ENCODE measurements around the gene OLFML1.

OLFML1 gene

DNA sequence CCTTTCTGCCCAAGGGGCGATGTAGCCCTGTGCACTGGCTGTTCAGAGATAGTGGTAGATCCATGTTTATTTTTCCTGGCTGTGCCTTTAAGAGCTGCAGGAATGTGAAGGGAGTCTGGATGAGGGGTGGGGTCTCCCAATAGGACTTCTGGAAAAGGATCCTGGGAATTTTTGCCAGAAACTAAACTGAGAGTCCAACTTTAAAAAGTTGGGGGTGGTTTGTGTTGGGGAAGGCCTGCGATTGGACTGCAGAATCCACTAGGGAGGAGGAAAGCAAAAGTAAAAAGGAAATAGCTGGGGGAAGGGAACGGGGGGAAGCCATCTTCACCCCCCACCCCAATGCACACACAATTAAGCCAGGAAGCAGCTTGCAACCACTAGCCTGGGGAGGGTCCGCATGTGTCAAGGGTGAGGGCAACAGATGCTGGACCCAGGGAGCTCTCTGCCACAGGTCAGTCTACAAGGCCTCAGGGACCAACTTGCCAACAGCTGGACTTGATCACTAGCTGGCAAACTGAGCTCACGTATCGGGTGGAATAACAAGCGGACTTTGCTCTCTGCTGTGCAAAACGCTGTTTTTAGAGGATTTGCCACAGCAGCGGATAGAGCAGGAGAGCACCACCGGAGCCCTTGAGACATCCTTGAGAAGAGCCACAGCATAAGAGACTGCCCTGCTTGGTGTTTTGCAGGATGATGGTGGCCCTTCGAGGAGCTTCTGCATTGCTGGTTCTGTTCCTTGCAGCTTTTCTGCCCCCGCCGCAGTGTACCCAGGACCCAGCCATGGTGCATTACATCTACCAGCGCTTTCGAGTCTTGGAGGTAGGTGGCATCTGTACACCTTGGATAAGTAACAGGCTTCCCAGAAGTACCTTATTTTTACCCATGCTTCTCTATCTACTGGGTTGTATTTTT, at the start of gene OLFML1:
Gene OLFML1 (plus strand): TSS at position 321 of the 912 bp plus-strand sequence. CDS start 370 bp downstream, at position 691.
- no peak for TF ChIP-seq ZFX (IDR thresholded peaks at IDR 0.05)
- H3K27ac ChIP-seq, result no peak within 1 kb of the TSS

DNA sequence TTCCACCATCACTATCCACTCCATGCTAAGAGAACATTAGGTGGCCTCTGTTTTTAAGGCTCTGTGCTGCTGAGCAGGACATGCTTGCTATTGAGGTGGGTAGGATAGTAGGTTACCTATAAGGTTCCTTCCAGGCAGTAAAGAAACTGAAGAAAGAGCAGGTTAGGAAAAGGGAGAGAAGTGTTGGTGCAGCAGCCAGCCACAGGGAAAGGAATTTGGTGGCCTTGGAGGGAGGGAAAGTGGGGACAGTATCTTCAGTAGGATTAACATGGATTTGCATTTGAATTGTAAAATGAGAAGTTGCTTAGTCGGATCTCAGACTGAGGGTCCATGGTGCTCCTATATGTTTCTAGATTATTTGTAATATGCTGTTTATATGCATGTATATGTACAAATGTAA, 49.2 kb upstream of the OLFML1 start:
- no peak for TF ChIP-seq ZFX (IDR thresholded peaks at IDR 0.05)
- TF ChIP-seq, protein P1, sequence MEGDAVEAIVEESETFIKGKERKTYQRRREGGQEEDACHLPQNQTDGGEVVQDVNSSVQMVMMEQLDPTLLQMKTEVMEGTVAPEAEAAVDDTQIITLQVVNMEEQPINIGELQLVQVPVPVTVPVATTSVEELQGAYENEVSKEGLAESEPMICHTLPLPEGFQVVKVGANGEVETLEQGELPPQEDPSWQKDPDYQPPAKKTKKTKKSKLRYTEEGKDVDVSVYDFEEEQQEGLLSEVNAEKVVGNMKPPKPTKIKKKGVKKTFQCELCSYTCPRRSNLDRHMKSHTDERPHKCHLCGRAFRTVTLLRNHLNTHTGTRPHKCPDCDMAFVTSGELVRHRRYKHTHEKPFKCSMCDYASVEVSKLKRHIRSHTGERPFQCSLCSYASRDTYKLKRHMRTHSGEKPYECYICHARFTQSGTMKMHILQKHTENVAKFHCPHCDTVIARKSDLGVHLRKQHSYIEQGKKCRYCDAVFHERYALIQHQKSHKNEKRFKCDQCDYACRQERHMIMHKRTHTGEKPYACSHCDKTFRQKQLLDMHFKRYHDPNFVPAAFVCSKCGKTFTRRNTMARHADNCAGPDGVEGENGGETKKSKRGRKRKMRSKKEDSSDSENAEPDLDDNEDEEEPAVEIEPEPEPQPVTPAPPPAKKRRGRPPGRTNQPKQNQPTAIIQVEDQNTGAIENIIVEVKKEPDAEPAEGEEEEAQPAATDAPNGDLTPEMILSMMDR (conservative IDR thresholded peaks at IDR 0.05), result no peak
- H3K27ac ChIP-seq, result no peak overlapping the region

DNA sequence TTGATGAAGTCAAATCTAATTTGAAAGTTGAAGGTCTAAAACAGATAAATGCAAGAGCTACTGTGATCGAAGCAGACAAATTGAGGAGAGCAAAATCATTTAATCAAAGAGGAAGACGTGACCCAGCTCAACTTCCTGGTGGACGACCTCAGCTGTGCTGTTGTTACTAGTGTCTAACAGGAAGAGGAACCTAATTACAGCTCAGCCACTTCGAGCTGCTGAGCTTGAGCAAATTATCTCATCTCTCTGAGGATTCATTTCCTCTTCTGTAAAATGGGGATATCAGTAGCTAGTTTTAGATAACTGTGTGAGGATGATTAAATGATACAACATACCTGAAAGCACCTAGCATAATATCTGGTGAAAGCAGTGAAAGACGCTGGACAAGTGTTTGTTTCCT, 48.6 kb upstream of the OLFML1 start:
- H3K27ac ChIP-seq, result no peak overlapping the region
- TF ChIP-seq ZFX (IDR thresholded peaks at IDR 0.05), result no peak
- TF ChIP-seq, protein P1 (conservative IDR thresholded peaks at IDR 0.05), result no peak

DNA sequence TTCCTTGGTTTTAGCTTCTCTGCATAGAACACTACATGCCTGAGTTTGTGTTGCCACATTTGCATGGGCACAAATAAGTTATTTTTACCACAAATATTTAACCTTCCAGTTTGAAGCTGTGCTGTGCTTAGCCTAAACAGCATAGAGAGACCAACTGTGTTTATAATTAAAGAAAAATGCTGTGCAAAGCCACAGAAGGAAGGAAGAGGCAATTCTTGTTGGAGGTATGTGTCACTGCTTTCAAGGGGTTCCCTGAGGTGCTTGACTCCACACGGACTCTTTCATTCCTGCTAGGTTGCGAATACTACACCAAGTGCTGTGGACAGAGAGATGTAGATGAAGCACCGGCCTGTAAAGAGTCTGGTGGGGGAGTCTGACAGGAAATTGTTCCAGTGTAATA, 47.6 kb upstream of the OLFML1 start:
- no peak overlapping the region for H3K27ac ChIP-seq
- TF ChIP-seq, protein P1 (conservative IDR thresholded peaks at IDR 0.05), result no peak
- TF ChIP-seq ZFX (IDR thresholded peaks at IDR 0.05), result no peak

DNA sequence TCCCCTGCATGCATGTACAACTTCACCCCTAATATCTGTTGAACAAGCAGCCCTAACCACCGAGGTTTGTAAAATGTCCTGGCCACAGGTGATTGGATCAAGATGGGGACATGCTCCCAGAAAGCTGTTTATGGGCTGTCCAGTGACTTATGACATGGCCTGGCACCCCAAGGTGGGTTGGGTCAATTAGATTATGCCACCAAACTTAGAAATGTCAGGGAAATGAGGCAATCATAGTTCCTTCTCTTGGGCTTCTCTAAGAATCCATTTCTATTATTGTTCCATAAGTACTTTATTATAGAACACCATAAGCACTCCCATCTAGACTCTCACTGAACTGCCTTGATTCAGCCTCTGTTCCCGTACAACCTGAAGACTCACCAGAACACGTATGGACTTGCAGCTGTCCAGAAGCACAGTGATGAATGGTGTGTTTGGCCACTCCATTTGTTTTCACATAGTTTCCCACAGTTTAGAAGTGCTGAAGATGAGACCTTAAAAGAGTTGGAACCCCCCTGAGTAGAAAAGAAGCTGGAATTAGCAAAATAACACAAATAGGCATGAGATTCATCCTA, 45.5 kb upstream of the OLFML1 start:
- TF ChIP-seq, protein P1 (conservative IDR thresholded peaks at IDR 0.05), result no peak
- no peak for TF ChIP-seq ZFX (IDR thresholded peaks at IDR 0.05)
- H3K27ac ChIP-seq, result no peak overlapping the region

DNA sequence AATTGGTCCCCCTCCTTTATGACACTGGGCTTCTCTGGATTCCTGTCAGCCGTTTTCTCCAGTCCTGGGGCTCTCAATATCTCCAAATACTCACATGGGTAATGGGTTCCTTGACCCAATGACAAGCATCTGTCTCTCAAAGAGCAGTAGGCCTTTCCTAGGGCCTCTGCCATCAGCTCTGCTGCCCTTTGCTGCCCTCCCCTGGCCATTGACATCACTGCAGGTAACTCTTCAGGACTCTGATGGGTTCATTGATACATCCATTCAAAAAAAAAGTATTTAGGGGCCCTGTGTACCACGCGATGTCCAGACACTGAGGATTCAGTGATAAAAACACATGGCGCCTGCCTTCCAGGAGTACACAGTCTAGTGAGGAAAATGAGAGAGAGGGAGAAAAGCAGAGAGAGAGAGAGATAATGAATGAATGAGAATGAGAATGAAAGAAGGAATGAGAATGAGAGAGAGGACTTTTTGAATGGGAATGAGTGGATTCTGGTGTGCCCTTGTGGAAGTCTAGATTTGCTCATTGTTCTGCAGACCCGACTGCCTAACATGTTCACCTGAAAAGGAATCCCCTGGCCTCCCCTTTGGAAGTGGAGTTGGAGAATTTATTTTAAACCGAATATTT, 42.6 kb upstream of the OLFML1 start:
- TF ChIP-seq ZFX (IDR thresholded peaks at IDR 0.05), result no peak
- TF ChIP-seq, protein P1 (conservative IDR thresholded peaks at IDR 0.05), result peak; percentile 95
- H3K27ac ChIP-seq, result no peak overlapping the region

DNA sequence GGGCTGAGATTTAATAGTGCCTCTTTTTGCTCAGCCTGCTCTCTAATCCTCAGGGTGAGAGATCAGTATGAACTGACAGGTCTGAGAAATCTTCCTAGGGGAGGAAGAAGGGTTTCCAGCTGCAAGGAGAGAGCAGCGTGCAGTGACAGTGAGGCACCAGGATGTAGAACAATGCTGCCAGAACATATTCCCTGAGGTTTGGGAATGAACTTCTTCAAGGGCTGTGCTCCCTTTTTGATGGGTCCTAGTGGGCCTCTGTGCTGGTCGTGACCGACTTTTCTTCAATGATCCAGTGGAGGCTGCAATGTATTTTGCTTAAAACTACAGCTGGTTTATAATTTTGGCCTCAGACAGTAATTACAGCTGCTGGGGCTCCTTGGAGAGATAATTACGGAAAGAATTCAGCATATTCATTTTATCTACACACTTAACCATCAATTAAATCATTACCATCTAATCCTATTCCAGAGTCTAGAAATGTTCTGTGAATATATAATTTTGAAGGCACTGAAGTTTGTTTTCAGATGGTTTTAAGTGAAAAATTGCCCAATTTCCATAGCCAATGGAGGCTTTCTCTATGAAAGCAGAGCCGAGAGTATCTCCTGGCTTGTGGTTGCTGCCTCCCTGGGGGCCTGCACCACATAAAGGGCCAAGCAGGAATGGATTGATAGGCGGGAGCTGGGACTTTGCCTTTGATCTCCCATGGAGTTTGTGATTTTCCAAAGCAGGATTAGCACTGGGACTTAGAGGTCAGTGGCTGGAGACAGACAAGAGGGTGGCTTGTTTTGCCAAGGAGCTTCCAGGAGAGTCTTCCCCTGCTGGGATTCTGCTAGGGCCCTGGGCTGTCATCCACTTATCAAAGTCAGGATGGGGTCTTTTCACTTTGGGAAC, 41.0 kb upstream of the OLFML1 start:
- TF ChIP-seq, protein P1 (conservative IDR thresholded peaks at IDR 0.05), result no peak
- TF ChIP-seq ZFX (IDR thresholded peaks at IDR 0.05), result no peak
- H3K27ac ChIP-seq, result no peak overlapping the region

Data from C4-2B (cell line).